ENCODE measurements around the gene COL6A1. TPM values are rescaled to one million over a fixed set of nuclear protein-coding genes. Genes with fewer than 3 reads are reported as not detected.

COL6A1 gene
- total and polyA plus RNA-seq, 2 of the 4 experiments (the other 2 are of a cell fraction) = 173 to 1,578 TPM

GRCh38 chr21:45951676-45952075, 29.9 kb upstream of the COL6A1 start:
- no peak overlapping the region for H2BK15ac ChIP-seq (ENCODE audit: low read depth, low read length)
- no peaks in the 10 kb centered on the region for H3K9me1 ChIP-seq (ENCODE audit: insufficient read depth, low read length)
- no peak for ATAC-seq (ENCODE audit: low read depth)
- H2BK120ac ChIP-seq (ENCODE audit: low read depth, low read length) = no peak overlapping the region
- H2AK9ac ChIP-seq (replicated peaks; ENCODE audit: low read depth, low read length, poor library complexity) = no peak overlapping the region
- H3K27me3 ChIP-seq (ENCODE audit: control insufficient read depth, insufficient read depth, low read length) = peaks cover 2% of the 10 kb centered on the region; the same call in 1 of the 2 replicates
- H3K4me3 ChIP-seq (ENCODE audit: insufficient read depth, low read depth, low read length) = no peak overlapping the region
- no peak for DNase-seq
- no peak overlapping the region for H2AFZ ChIP-seq (replicated peaks; ENCODE audit: low read length, poor library complexity)
- WGBS, 2 experiments (ENCODE audit: extremely low coverage in 2 of 2, insufficient read length in 1 of 2) = 84% methylated on average over 11 of the region's 15 CpGs; no CpG with 5 or more reads in 1 of the 2 experiments
- no peak overlapping the region for H3K9ac ChIP-seq (ENCODE audit: low read depth, low read length)
- H3K23ac ChIP-seq (ENCODE audit: low read depth, low read length) = no peak overlapping the region
- no peak overlapping the region for H2AK5ac ChIP-seq (ENCODE audit: low read depth, low read length)
- no peak overlapping the region for H3K14ac ChIP-seq (replicated peaks; ENCODE audit: low read depth, low read length)
- in situ Hi-C loops (cut with MboI; ENCODE audit: low sequenced_read_pairs) (no loop called here), dilution Hi-C loops (cut with HindIII; ENCODE audit: low sequenced_read_pairs, unreplicated experiment) (no loop called here), intact Hi-C loops (cut with micrococcal nuclease) (no loop called here)
- H3K4me2 ChIP-seq (ENCODE audit: low read depth, low read length) = no peak overlapping the region
- no peak overlapping the region for H2BK5ac ChIP-seq (ENCODE audit: low read depth, low read length, poor library complexity, severe bottlenecking)
- H2BK20ac ChIP-seq (ENCODE audit: low read depth, low read length) = no peak overlapping the region
- no peaks in the 10 kb centered on the region for H3K9me3 ChIP-seq (ENCODE audit: control insufficient read depth, insufficient read depth, low read length)
- H4K91ac ChIP-seq (ENCODE audit: insufficient read depth, low read depth, low read length) = no peak overlapping the region
- H4K5ac ChIP-seq (ENCODE audit: low read depth, low read length) = no peak overlapping the region
- H3K4me1 ChIP-seq (ENCODE audit: control insufficient read depth, insufficient read depth, low read length) = peaks cover 5% of the 10 kb centered on the region; the same call in 1 of the 2 replicates
- no peak overlapping the region for H3K18ac ChIP-seq (ENCODE audit: low read depth, low read length)
- POLR2A ChIA-PET (ENCODE audit: unreplicated experiment) = no interaction called here
- no peak overlapping the region for H3K27ac ChIP-seq (ENCODE audit: insufficient read depth, low read length)
- no peaks in the 10 kb centered on the region for H3K36me3 ChIP-seq (ENCODE audit: control insufficient read depth, insufficient read depth, low read length)
- H4K8ac ChIP-seq (ENCODE audit: low read depth in 2 of 2, low read length in 2 of 2) = no peak overlapping the region
- H4K20me1 ChIP-seq (ENCODE audit: insufficient read depth, low read length) = no peaks in the 10 kb centered on the region
- no peaks in the 10 kb centered on the region for H3K79me1 ChIP-seq (ENCODE audit: low read depth in 1 of 2, low read length in 2 of 2)
- H3K56ac ChIP-seq (ENCODE audit: extremely low read depth, insufficient read depth, low read length) = no peak overlapping the region
- no peak for TF ChIP-seq MXI1 (IDR thresholded peaks at IDR 0.05; ENCODE audit: borderline replicate concordance, low read depth, low read length)
- no peak for TF ChIP-seq CTCF (conservative IDR thresholded peaks at IDR 0.05; ENCODE audit: low read depth, low read length)
- TF ChIP-seq CEBPB (IDR thresholded peaks at IDR 0.05; ENCODE audit: low read depth, low read length) = no peak
- TF ChIP-seq POLR2A (IDR thresholded peaks at IDR 0.05; ENCODE audit: low read depth, low read length) = no peak
- no peak for TF ChIP-seq RCOR1 (IDR thresholded peaks at IDR 0.05; ENCODE audit: insufficient replicate concordance, low read length)
- no peak for TF ChIP-seq ELK1 (IDR thresholded peaks at IDR 0.05; ENCODE audit: borderline replicate concordance, low read depth, low read length)
- no peak for TF ChIP-seq CHD1 (IDR thresholded peaks at IDR 0.05; ENCODE audit: low read depth, low read length)
- TF ChIP-seq RAD21 (IDR thresholded peaks at IDR 0.05; ENCODE audit: low read length) = no peak
- no peak for TF ChIP-seq MAZ (IDR thresholded peaks at IDR 0.05; ENCODE audit: borderline replicate concordance, low read depth, low read length)
- no peak for TF ChIP-seq NFE2L2 (IDR thresholded peaks at IDR 0.05; ENCODE audit: low read depth, low read length)
- TF ChIP-seq MAFK (IDR thresholded peaks at IDR 0.05; ENCODE audit: low read depth, low read length) = no peak
- no peak for TF ChIP-seq SMC3 (IDR thresholded peaks at IDR 0.05; ENCODE audit: low read depth, low read length)
- TF ChIP-seq USF2 (IDR thresholded peaks at IDR 0.05; ENCODE audit: low read depth, low read length) = no peak
- TF ChIP-seq BHLHE40 (IDR thresholded peaks at IDR 0.05; ENCODE audit: low read depth, low read length) = no peak
- no peak for TF ChIP-seq RFX5 (IDR thresholded peaks at IDR 0.05; ENCODE audit: low read depth, low read length)
- TF ChIP-seq FOS (IDR thresholded peaks at IDR 0.05; ENCODE audit: low read depth, low read length) = no peak
- CTCF ChIA-PET = interaction anchor here (0.6 kb wide), 1 partner anchor 19 kb away, joined by 3 read pairs; no protein-coding TSS in a partner anchor
- no TSS peak for BruUV-seq (replicated peaks)
- no peak overlapping the region for H3K4ac ChIP-seq (ENCODE audit: low read depth, low read length)

Measured in IMR-90 (cell line).